ENCODE results near the gene AASDHPPT.

AASDHPPT gene

GRCh38 chr11:106087815-106088435, 10.5 kb downstream of the AASDHPPT start:
- DNase-seq: no peak

DNA sequence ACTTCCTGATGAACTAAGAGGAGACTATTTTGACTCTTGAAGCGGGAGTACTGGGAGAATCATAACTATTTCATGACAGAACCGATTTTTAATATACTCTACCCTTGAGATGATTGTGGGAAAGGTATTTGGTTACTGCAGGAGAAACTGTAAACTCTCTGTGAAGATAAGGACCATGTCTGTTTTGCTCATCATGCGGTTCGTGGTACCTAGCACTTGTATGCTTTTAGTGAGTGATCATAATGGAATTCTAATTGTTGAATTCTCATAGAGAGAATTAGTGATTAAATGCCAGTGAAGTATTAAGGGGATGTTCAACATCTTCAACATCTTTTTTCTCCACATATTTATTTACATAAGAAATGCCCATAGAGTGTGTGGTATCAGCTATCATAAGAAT, 11.4 kb downstream of the AASDHPPT start:
- DNase-seq: no peak

DNA sequence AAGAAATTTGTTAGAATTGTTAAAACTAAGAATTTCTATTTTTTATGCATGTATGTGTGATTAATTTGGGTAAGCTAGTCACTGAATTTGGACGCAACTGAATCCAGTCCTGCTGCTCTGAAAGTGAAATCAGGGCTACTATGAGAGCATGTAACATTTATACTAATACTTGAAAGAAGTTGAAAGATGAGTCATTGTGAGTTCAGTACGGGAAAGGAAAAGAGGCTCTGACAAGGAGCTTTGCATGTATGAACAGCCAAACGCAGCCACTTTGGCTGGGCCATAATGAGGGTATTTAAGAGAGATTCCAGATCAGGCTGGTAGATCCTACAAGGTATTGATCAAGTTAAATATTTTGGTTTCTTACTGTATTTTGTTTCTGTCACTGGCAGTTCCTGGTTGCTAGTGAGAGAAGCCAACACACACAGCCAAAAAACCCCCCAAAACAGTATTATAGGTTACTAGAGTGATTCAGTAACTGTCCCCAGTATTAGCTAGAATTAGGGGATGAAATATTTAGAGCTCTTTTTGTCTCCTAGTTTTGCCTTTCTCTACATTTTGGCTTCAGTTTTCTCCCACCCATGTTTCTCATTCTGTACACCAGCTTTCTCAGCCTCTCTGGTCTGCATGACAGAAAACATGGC, 14.1 kb downstream of the AASDHPPT start:
- DNase-seq: no peak

GRCh38 chr11:106092446-106092845, 15.0 kb downstream of the AASDHPPT start:
- DNase-seq: no peak

DNA sequence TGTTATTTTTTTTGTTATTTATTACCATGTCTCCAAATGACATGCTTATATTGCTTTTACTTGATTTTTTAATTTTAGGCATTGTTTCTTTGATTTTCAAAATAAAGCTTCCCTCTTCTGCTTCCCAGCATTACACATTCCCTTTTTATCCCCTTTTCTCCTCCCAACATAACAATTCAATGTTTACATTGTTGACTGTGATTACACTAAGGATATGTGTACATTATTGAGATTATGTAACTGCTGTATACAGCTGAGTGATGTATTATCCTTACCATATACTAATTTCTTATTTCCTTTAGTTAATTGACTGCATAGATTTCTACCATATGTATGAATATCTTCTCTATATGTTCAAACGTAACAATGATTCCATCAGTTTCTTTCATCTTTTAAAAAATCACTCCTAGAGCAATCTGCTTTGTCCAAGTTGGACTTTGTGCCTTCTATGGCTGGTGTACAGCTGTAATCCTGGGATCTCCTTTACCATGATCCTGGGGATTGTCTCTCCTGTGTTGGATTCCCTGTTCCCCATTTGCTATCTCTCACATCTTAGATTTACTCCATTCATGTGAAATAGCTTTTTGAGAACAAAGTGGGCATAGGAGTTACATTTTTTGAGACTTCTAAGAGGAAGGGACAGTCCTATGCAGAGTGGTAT, 21.6 kb downstream of the AASDHPPT start:
- DNase-seq: no peak

- no peak for DNase-seq
These were observed 23.9 kb downstream of the AASDHPPT start for GRCh38 chr11:106101370-106101769.

- no peak for DNase-seq
These were observed 24.4 kb downstream of the AASDHPPT start for GRCh38 chr11:106101819-106102218.

DNA sequence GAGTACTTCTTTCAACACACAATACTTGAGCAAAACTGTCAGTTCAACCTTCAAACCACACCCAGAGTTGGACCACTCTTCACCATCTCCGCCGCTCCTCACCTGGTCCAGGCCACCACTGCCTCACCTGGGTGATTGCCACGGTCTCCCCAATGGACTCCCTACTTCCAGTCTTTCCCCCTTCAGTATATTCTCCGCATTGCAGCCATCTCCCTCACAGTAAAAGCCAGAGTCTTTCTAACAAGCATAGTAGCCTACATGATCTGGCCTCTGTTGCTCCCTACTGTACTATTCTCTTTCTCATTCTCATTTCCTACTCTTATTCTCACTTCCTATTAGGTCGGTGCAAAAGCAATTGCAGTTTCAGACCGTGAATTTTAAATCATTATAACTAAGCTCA, 28.5 kb downstream of the AASDHPPT start:
- no peak for DNase-seq

DNA sequence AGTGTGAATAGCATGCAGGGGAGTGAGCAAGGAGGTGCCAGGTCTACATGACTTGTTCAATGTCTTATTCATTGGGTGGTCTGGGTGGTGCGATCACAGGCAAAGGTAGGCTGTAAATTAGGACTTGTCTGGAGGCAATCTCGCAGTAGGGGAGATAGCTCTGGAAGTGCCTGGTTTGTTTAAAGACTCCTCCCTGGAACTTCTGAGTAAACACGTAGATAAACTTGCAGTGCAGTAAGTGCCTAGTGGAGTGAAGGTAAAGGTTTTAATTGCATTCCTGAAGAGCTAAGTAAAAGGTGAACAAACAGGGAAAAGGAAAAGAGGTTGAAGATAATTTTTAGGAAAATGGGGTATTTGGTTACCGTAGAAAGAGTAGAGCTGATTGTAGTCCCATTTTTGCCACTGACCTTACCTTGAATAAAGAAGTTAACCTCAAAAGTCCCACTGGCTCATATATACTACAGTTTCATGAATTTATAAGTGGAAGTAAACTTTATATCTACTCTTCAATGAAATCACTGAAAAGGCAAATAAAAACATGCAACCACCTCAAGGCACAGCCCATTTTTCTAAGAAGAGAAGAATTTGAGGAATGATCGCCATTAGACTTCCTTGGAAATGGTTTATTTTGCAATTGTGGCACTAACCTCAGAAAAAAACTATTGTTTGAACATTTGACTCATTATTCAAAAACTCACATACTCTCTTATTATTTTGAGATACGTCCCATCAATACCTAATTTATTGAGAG, 44.3 kb downstream of the AASDHPPT start:
- DNase-seq: no peak

DNA sequence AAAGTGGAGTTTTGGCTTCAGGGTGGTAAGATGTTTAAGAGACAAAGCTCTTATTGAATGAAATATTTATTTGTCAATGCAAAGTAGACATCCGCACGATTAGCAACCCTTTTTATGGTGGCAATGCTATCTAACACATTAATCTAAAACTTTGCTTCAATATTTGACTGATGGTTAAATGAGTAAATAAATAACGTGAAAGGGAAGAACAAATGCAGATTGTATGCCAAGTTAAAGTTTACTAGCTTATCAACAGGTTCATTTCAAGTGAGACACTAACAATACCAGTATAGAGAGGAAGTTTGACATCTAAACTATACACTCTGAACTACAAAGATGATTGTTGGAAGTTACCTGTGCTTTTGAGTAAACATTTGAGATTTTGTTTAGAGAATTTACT, 50.1 kb downstream of the AASDHPPT start:
- no peak for DNase-seq

GRCh38 chr11:106128740-106129139, 51.3 kb downstream of the AASDHPPT start:
- DNase-seq: no peak

- no peak for DNase-seq
These were observed 54.5 kb downstream of the AASDHPPT start for GRCh38 chr11:106131998-106132397.

DNA sequence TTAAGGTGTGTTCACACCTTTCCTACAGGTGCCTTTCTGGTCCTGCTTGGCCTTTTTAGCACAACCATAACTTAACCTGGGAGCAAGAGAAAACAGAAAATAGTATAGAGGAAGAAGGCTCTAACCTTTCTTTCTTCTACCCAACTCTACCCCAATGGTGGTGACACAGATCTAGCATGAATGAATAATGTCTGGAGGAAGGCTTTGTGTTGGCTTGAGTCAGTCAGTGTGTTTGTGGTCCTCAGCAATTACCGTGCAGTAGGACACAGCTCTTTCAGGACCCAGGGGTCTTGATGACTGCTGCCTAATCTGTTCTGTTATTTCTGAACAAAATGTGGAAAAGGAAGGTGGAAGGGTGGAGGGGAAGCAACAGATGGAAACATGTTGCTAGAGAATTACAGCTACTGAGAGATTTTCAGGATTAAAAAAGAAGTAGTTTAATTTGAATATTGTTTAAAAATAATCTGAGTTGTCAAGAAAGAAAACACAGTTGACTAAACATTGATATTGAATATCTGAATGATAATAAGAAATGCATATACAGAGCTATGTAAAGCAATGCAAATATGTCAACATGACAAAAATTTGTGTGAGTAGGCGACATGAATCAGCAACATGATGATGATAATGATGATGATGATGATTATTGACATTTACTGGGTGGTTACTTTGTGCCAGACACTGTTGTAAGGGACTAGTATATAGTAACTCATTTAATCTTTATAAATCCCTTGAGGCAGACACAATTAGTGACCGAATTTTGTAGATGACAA, 55.3 kb downstream of the AASDHPPT start:
- no peak for DNase-seq

DNA sequence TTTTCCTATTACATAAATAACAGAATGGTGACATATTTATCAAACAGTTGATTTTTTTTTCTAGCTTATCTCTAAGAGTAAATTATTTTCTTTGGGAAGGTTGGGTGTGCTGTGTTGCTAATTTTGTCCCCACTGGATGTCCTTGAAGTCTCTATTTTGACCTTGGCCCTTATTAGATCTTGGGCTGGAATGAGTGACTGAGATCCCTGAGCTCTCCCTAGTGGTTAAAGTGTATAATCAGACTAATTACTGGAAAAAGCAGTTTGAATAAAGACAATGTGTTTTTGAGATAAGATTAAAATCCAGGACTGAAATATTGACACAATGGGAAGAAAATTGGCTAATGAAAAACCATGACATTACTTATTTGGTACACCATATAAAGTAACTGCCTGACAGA, 56.1 kb downstream of the AASDHPPT start:
- DNase-seq: no peak

- no peak for DNase-seq
These were observed 59.6 kb downstream of the AASDHPPT start for GRCh38 chr11:106137061-106137460.

- DNase-seq: no peak
These were observed 60.3 kb downstream of the AASDHPPT start for GRCh38 chr11:106137758-106138157.
